B cell (primary cell): Measurements from ENCODE around the gene FMNL2.

Source experiments
- CTCF ChIP-seq: fragments of 200-600 bp; IDR thresholded peaks from one replicate; pipeline ENCODE4 v1.8.0; 2022; ENCODE audit warnings: antibody characterized with exemption, mild to moderate bottlenecking
- EZH2 ChIP-seq: IDR thresholded peaks from 2 replicates; pipeline ENCODE4 v1.6.1; 2012; ENCODE audit warnings: borderline replicate concordance, low read depth, mild to moderate bottlenecking, moderate library complexity, low read length; ENCODE audit not compliant: insufficient read depth, poor library complexity, severe bottlenecking

- TF ChIP-seq CTCF (no peak), EZH2 (no peak)
Measured at GRCh38 chr2:152431370-152432098, 96.6 kb downstream of the FMNL2 start.
